PC-9 (cell line): ENCODE data around the gene DMAP1. TPM values are rescaled to one million over a fixed set of nuclear protein-coding genes. Genes with fewer than 3 reads are reported as not detected.

Source experiments
- BruUV-seq: library from RNA; stranded (reverse); fragments of 400-500 nt; replicated peaks from 2 replicates; lab custom pipeline; 2021; lab: Mats Ljungman, UMichigan
- CTCF ChIA-PET: fragments of 300-600 bp; sonication (Branson Sonifier 250); formaldehyde crosslinking; loops from one replicate; lab custom pipeline; 2022; ENCODE audit warnings: antibody characterized with exemption; lab: Charles Lee
- POLR2A ChIA-PET: fragments of 300-600 bp; sonication (Branson Sonifier 250); formaldehyde crosslinking; loops from one replicate; lab custom pipeline; 2022; ENCODE audit warnings: antibody characterized with exemption; ENCODE audit not compliant: unreplicated experiment; lab: Charles Lee
- DNase-seq, 2 experiments: peaks; one replicate each; pipeline versions ENCODE4 v3.0.0 to v3.0.0-alpha.2; 2015 to 2022; ENCODE audit warnings: mixed read lengths in 1 of 2
- H2AFZ ChIP-seq: fragments of 200-600 bp; sonication (generic); 2 replicates; pipeline ENCODE4 v1.8.1; 2017; ENCODE audit warnings: antibody characterized with exemption
- H3F3A ChIP-seq: fragments of 200-600 bp; sonication (generic); 2 replicates; pipeline ENCODE4 v1.8.1; 2017; ENCODE audit warnings: antibody characterized with exemption, mild to moderate bottlenecking, low read depth; ENCODE audit not compliant: insufficient read depth
- H3K27ac ChIP-seq: fragments of 200-600 bp; sonication (generic); 2 replicates; pipeline ENCODE4 v1.6.1; 2016; ENCODE audit warnings: mixed run types
- H3K27me3 ChIP-seq: fragments of 200-600 bp; sonication (generic); 2 replicates; pipeline ENCODE4 v1.6.1; 2016; ENCODE audit warnings: low read depth, mixed run types; ENCODE audit not compliant: insufficient read depth
- H3K36me3 ChIP-seq: fragments of 200-600 bp; sonication (generic); 2 replicates; pipeline ENCODE4 v1.6.1; 2016; ENCODE audit warnings: low read depth, mixed run types
- H3K4me1 ChIP-seq: fragments of 200-600 bp; sonication (generic); replicated peaks from 2 replicates; pipeline ENCODE4 v1.6.1; 2016; ENCODE audit warnings: mixed run types; ENCODE audit not compliant: insufficient read depth
- H3K4me2 ChIP-seq: fragments of 200-600 bp; sonication (generic); 2 replicates; pipeline ENCODE4 v1.6.1; 2017; ENCODE audit warnings: mixed run types
- H3K4me3 ChIP-seq: fragments of 200-600 bp; sonication (generic); 2 replicates; pipeline ENCODE4 v1.6.1; 2016; ENCODE audit warnings: mixed run types
- H3K79me2 ChIP-seq: fragments of 200-600 bp; sonication (generic); 2 replicates; pipeline ENCODE4 v1.6.1; 2017; ENCODE audit warnings: low read depth, mixed run types
- H3K9me2 ChIP-seq: fragments of 200-600 bp; sonication (generic); 2 replicates; pipeline ENCODE4 v1.8.1; 2017; ENCODE audit warnings: mild to moderate bottlenecking; ENCODE audit not compliant: insufficient read depth
- H3K9me3 ChIP-seq: fragments of 200-600 bp; sonication (generic); 2 replicates; pipeline ENCODE4 v1.8.1; 2016; ENCODE audit warnings: low read depth; ENCODE audit not compliant: insufficient read depth
- H4K20me1 ChIP-seq: fragments of 200-600 bp; sonication (generic); 2 replicates; pipeline ENCODE4 v1.8.1; 2017; ENCODE audit not compliant: insufficient read depth
- CTCF ChIP-seq: fragments of 200-600 bp; sonication (generic); conservative IDR thresholded peaks from 2 replicates; pipeline ENCODE4 v1.6.1; 2017; ENCODE audit warnings: mixed run types, antibody characterized with exemption, mild to moderate bottlenecking, moderate library complexity
- EZH2 ChIP-seq: fragments of 200-600 bp; sonication (generic); IDR thresholded peaks from 2 replicates; pipeline ENCODE4 v1.8.0; 2017; ENCODE audit warnings: antibody characterized with exemption, low read depth
- intact Hi-C: fragments of 100-400 bp; cut with micrococcal nuclease; formaldehyde crosslinking; loops from one replicate; pipeline ENCODE4 v1.10.0; 2022; ENCODE audit not compliant: unreplicated experiment
- total RNA-seq: library from RNA; stranded (reverse); gene quantifications from 2 replicates; pipeline ENCODE4 v1.2.3, GENCODE V29; 2021

DMAP1 gene
- total RNA-seq, 1 experiment from 2014 or later: 54.2 TPM

DNA sequence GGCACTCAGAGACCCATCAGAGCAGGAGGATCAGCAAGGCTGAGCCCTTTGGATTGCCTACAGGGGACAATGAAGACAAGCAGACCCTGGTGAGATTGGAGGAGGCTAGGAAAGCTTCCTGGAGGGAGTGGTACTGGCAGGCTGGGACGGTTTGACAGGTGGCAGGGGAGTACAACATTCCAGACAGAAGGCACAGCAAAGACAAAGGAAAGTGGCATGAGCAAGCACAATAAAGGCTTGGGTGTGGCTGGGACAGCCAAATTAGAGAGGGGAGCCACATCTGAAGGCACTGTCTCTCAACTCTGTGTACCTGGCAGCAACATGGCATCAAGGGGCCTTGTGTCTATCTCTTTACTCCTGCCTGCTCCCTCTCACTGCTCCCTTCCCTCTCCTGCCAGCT is 38.2 kb downstream of the DMAP1 start:
- Histone ChIP-seq H3K36me3 (0 out of 2 replicates have a peak, but pooled peaks cover 3% of the 10 kb centered on the region), H3K9me2 (no peaks in the 10 kb centered on the region), H3K4me3 (no peak overlapping the region), H3F3A (no peaks in the 10 kb centered on the region; the same call in 1 of the 2 replicates), H3K9me3 (no peaks in the 10 kb centered on the region), H3K4me1 (no peaks in the 10 kb centered on the region), H3K79me2 (no peaks in the 10 kb centered on the region), H4K20me1 (peaks cover 8% of the 10 kb centered on the region; the same call in 1 of the 2 replicates), H3K27ac (no peak overlapping the region), H3K27me3 (no peaks in the 10 kb centered on the region), H3K4me2 (no peak overlapping the region), H2AFZ (no peak overlapping the region)
- TF ChIP-seq CTCF (no peak), EZH2 (no peak)
- no TSS peak for BruUV-seq
- intact Hi-C loops: no loop called here
- CTCF ChIA-PET: no interaction called here
- DNase-seq: no peak
- POLR2A ChIA-PET: no interaction called here

GRCh38 chr1:44251989-44252671 is 38.9 kb downstream of the DMAP1 start:
- Histone ChIP-seq H2AFZ (no peak overlapping the region), H3K4me3 (no peak overlapping the region), H3K36me3 (0 out of 2 replicates have a peak, but pooled peaks cover 9% of the 10 kb centered on the region), H3K4me1 (no peaks in the 10 kb centered on the region), H3K9me2 (no peaks in the 10 kb centered on the region), H3K27me3 (no peaks in the 10 kb centered on the region), H3K27ac (no peak overlapping the region), H3F3A (no peaks in the 10 kb centered on the region; the same call in 1 of the 2 replicates), H3K9me3 (no peaks in the 10 kb centered on the region), H3K4me2 (no peak overlapping the region), H4K20me1 (peaks cover 8% of the 10 kb centered on the region; the same call in 1 of the 2 replicates), H3K79me2 (no peaks in the 10 kb centered on the region)
- CTCF ChIA-PET: no interaction called here
- TF ChIP-seq EZH2: no peak
- no peak for TF ChIP-seq CTCF
- intact Hi-C loops: no loop called here
- BruUV-seq: no TSS peak
- POLR2A ChIA-PET: no interaction called here
- DNase-seq: no peak

DNA sequence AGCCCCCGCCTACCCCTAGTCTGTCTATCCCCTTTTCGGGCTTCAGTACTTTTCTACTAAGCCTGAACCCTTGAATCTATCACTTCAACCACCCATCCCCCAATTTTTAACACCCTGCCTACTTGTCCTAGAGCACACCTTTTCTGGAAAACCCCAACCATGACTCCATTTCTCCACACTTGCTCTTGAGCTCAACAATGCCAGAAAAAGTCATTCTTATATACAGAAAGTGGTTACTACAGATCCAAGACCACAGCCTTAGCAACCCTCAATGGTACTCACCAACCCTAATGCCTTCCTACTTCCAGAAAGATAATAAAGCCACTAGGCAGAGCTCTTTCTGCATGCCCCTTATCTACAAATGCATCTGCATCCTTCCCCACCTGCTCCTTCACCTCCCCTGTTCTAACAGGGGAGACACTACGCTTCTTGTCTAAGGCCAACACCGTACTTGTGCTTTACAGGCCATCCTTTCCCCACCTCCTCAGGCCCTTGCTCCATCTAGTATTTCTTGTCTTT is 41.2 kb downstream of the DMAP1 start:
- Histone ChIP-seq H3K27ac (no peak overlapping the region), H2AFZ (no peak overlapping the region), H3K9me3 (no peaks in the 10 kb centered on the region), H3K4me1 (no peaks in the 10 kb centered on the region), H3K27me3 (no peaks in the 10 kb centered on the region), H3K9me2 (no peaks in the 10 kb centered on the region), H3K36me3 (0 out of 2 replicates have a peak, but pooled peaks cover 11% of the 10 kb centered on the region), H3K4me2 (no peak overlapping the region), H3F3A (no peaks in the 10 kb centered on the region; the same call in 1 of the 2 replicates), H3K4me3 (no peak overlapping the region), H4K20me1 (peaks cover 11% of the 10 kb centered on the region), H3K79me2 (no peaks in the 10 kb centered on the region)
- no peak for DNase-seq
- CTCF ChIA-PET: no interaction called here
- no TSS peak for BruUV-seq
- POLR2A ChIA-PET: interaction anchor here (0.5 kb wide), 1 partner anchor 166 kb away, joined by 3 read pairs; no protein-coding TSS in a partner anchor
- intact Hi-C loops: no loop called here
- TF ChIP-seq EZH2 (no peak), CTCF (no peak)
